Breast epithelium (tissue), 3 donors: ENCODE data around the gene TSPAN2.

Experiments used
- CTCF ChIP-seq, 3 donors: fragments of 450-650 bp; IDR thresholded peaks; one replicate each; pipeline ENCODE4 v1.5.1; 2016 to 2017; ENCODE audit warnings: antibody characterized with exemption in 3 of 3, mild to moderate bottlenecking in 3 of 3, moderate library complexity in 3 of 3
- POLR2A ChIP-seq: fragments of 450-650 bp; IDR thresholded peaks from one replicate; pipeline ENCODE4 v1.6.1; 2016; ENCODE audit warnings: antibody characterized with exemption, mild to moderate bottlenecking, moderate library complexity
- POLR2AphosphoS5 ChIP-seq, 3 donors: sonication (generic); formaldehyde crosslinking; IDR thresholded peaks; one replicate each; pipeline ENCODE4 v1.6.1; 2017; ENCODE audit warnings: antibody characterized with exemption in 3 of 3

GRCh38 chr1:115082949-115083348, 6.4 kb downstream of the TSPAN2 start:
- TF ChIP-seq CTCF (IDR thresholded peaks at IDR 0.05): no peak
- TF ChIP-seq POLR2A: no peak
- no peak for TF ChIP-seq POLR2AphosphoS5 (IDR thresholded peaks at IDR 0.05)
